ENCODE data around the gene CHMP6.

- peak in 1 of 7 experiments; percentile 10 for TF ChIP-seq CTCF (IDR thresholded peaks at IDR 0.05)
- peak in 1 of 3 donors; percentile 18 for TF ChIP-seq POLR2A (IDR thresholded peaks at IDR 0.05)
Observed at GRCh38 chr17:81037798-81038733, 46.4 kb downstream of the CHMP6 start.
